ENCODE data around the gene XXYLT1.

XXYLT1 gene

GRCh38 chr3:195086885-195087284, 184.1 kb downstream of the XXYLT1 start:
- no peak overlapping the region for H3K4me3 ChIP-seq (replicated peaks; ENCODE audit: low read depth, low read length)
- no peak for TF ChIP-seq CTCF (IDR thresholded peaks at IDR 0.05; ENCODE audit: low read depth, low read length, missing control alignments)
- no peak for DNase-seq (ENCODE audit: extremely low read depth, low read depth)

- no peak for TF ChIP-seq CTCF (IDR thresholded peaks at IDR 0.05; ENCODE audit: low read depth, low read length, missing control alignments)
- no peak for DNase-seq (ENCODE audit: extremely low read depth, low read depth)
- H3K4me3 ChIP-seq (replicated peaks; ENCODE audit: low read depth, low read length) = no peak overlapping the region
Observed at GRCh38 chr3:195086341-195086740, 184.6 kb downstream of the XXYLT1 start.

- no peak for TF ChIP-seq CTCF (IDR thresholded peaks at IDR 0.05; ENCODE audit: low read depth, low read length, missing control alignments)
- DNase-seq (ENCODE audit: extremely low read depth, low read depth) = no peak
- H3K4me3 ChIP-seq (replicated peaks; ENCODE audit: low read depth, low read length) = no peak overlapping the region
Observed at GRCh38 chr3:195085356-195086130, 185.4 kb downstream of the XXYLT1 start.

GRCh38 chr3:195084746-195085145, 186.2 kb downstream of the XXYLT1 start:
- H3K4me3 ChIP-seq (replicated peaks; ENCODE audit: low read depth, low read length) = no peak overlapping the region
- DNase-seq (ENCODE audit: extremely low read depth, low read depth) = no peak
- no peak for TF ChIP-seq CTCF (IDR thresholded peaks at IDR 0.05; ENCODE audit: low read depth, low read length, missing control alignments)

- TF ChIP-seq CTCF (IDR thresholded peaks at IDR 0.05; ENCODE audit: low read depth, low read length, missing control alignments) = no peak
- no peak overlapping the region for H3K4me3 ChIP-seq (replicated peaks; ENCODE audit: low read depth, low read length)
- no peak for DNase-seq (ENCODE audit: extremely low read depth, low read depth)
Observed at GRCh38 chr3:195083659-195084058, 187.3 kb downstream of the XXYLT1 start.

GRCh38 chr3:195082811-195083210, 188.1 kb downstream of the XXYLT1 start:
- no peak for DNase-seq (ENCODE audit: extremely low read depth, low read depth)
- H3K4me3 ChIP-seq (replicated peaks; ENCODE audit: low read depth, low read length) = no peak overlapping the region
- no peak for TF ChIP-seq CTCF (IDR thresholded peaks at IDR 0.05; ENCODE audit: low read depth, low read length, missing control alignments)

Data from HFF-Myc (cell line).